A375 (cell line): ENCODE data around the gene SURF2. TPM values are rescaled to one million over a fixed set of nuclear protein-coding genes. Genes with fewer than 3 reads are reported as not detected.

Experiments
- small RNA-seq: library from RNA; depleted of rRNA; stranded (forward); fragments of <200 nt; gene quantifications from one replicate; pipeline ENCODE3, GENCODE V24; 2014
- total RNA-seq: library from RNA; depleted of rRNA; stranded (reverse); fragments of >200 nt; shearing (Covaris generic); gene quantifications from 2 replicates; pipeline ENCODE4 v1.2.3, GENCODE V29; 2014; rRNA removed

The SURF2 gene
- total RNA-seq, result 88.1 and 115 TPM in 2 replicates

GRCh38 chr9:133356391-133357091, at the start of gene SURF2, which contains the start of gene SURF1:
SURF2 (plus strand) TSS chr9:133356550; CDS start chr9:133356593, 43 bp downstream.
SURF1 (minus strand) TSS chr9:133356487; CDS start chr9:133356453, 34 bp downstream.

GRCh38 chr9:133335924-133336811, 20.2 kb upstream of the SURF2 start, which contains the start of gene SURF6:
SURF6 (minus strand) TSS chr9:133336188; CDS start chr9:133336132, 56 bp downstream.

GRCh38 chr9:133347985-133348717, 8.2 kb upstream of the SURF2 start, which contains the start of the genes MED22 and RPL7A:
MED22 (minus strand) TSS chr9:133348131; CDS start chr9:133346662, 1,469 bp downstream.
RPL7A (plus strand) TSS chr9:133348218; CDS start chr9:133348244, 26 bp downstream.

GRCh38 chr9:133375724-133376654, 19.6 kb downstream of the SURF2 start, which contains the start of the genes STKLD1 and SURF4:
STKLD1 (plus strand) TSS chr9:133376366; CDS start chr9:133376474, 108 bp downstream.
SURF4 (minus strand) TSS chr9:133376060; CDS start chr9:133375969, 91 bp downstream.

Small RNA genes within 50 kb of the gene (small RNA-seq; reads per million reads assigned to genes)
- gene RF00019 (not detected), gene SNORD24 (not detected), gene SNORD36A (not detected), gene SNORD36B (not detected), gene SNORD36C (not detected)

Other genes starting within 250 kb of the SURF2 start
- 32.5 and 40.5 TPM in 2 replicates for gene RALGDS, start 235.3 kb upstream of the SURF2 start, total RNA-seq
- 17.6 and 22.6 TPM in 2 replicates for gene GBGT1, start 192.6 kb upstream of the SURF2 start, total RNA-seq
- not detected in 2 replicates for gene OBP2B, start 147.3 kb upstream of the SURF2 start, total RNA-seq
- not detected in 2 replicates for gene ABO, start 81.3 kb upstream of the SURF2 start, total RNA-seq
- 56.2 and 62.8 TPM in 2 replicates for gene SURF6, start 20.4 kb upstream of the SURF2 start, total RNA-seq
- 29.7 and 31.6 TPM in 2 replicates for gene MED22, start 8.4 kb upstream of the SURF2 start, total RNA-seq
- 2,460 and 2,581 TPM in 2 replicates for gene RPL7A, start 8.3 kb upstream of the SURF2 start, total RNA-seq
- gene SURF1, start 63 bp upstream of the SURF2 start, total RNA-seq, result 35.5 and 40.5 TPM in 2 replicates
- 182 and 190 TPM in 2 replicates for gene SURF4, start 19.5 kb downstream of the SURF2 start, total RNA-seq
- 0.41 TPM in 1 of 2 replicates, not detected in the other for gene STKLD1, start 19.8 kb downstream of the SURF2 start, total RNA-seq
- gene REXO4, start 61.5 kb downstream of the SURF2 start, total RNA-seq, result 45.8 and 48.7 TPM in 2 replicates
- 2.7 and 3.9 TPM in 2 replicates for gene ADAMTS13, start 65.8 kb downstream of the SURF2 start, total RNA-seq
- gene CACFD1, start 103.4 kb downstream of the SURF2 start, total RNA-seq, result 5.4 and 5.7 TPM in 2 replicates
- gene SLC2A6, start 122.5 kb downstream of the SURF2 start, total RNA-seq, result 3.3 and 4.2 TPM in 2 replicates
- not detected in 2 replicates for gene MYMK, start 168.4 kb downstream of the SURF2 start, total RNA-seq
- not detected in 2 replicates for gene ADAMTSL2, start 178.2 kb downstream of the SURF2 start, total RNA-seq